GM23338 (cell line): Measurements from ENCODE around the gene ERC2. TPM values are rescaled to one million over a fixed set of nuclear protein-coding genes. Genes with fewer than 3 reads are reported as not detected.

Experiments used
- ATAC-seq: fragments of 200-7000 bp; cut with Tn5 transposase; 3 replicates; pipeline ENCODE4 v1.9.1; 2020
- DNase-seq: peaks from one replicate; pipeline ENCODE4 v3.0.0-alpha.2; 2015; ENCODE audit warnings: low spot score
- H2AFZ ChIP-seq: fragments of 200-600 bp; sonication (generic); 2 replicates; pipeline ENCODE4 v1.8.0; 2016; ENCODE audit warnings: antibody characterized with exemption, mild to moderate bottlenecking, moderate library complexity
- H3F3A ChIP-seq: fragments of 200-600 bp; sonication (generic); replicated peaks from 2 replicates; pipeline ENCODE4 v1.8.0; 2017; ENCODE audit warnings: antibody characterized with exemption, mixed run types, low read depth
- H3K27ac ChIP-seq: fragments of 200-600 bp; sonication (generic); 2 replicates; pipeline ENCODE4 v1.6.1; 2016; ENCODE audit warnings: low read depth
- H3K27me3 ChIP-seq: fragments of 200-600 bp; sonication (generic); 2 replicates; pipeline ENCODE4 v1.8.0; 2016; ENCODE audit warnings: mild to moderate bottlenecking, mixed run types, moderate library complexity; ENCODE audit not compliant: insufficient read depth
- H3K36me3 ChIP-seq: fragments of 200-600 bp; sonication (generic); 2 replicates; pipeline ENCODE4 v1.8.0; 2016; ENCODE audit warnings: mild to moderate bottlenecking; ENCODE audit not compliant: insufficient read depth
- H3K4me1 ChIP-seq: fragments of 200-600 bp; sonication (generic); 2 replicates; pipeline ENCODE4 v1.8.0; 2016; ENCODE audit warnings: mild to moderate bottlenecking, moderate library complexity; ENCODE audit not compliant: insufficient read depth
- H3K4me2 ChIP-seq: fragments of 200-600 bp; sonication (generic); 2 replicates; pipeline ENCODE4 v1.7.1; 2017; ENCODE audit warnings: mixed run types
- H3K4me3 ChIP-seq: fragments of 200-600 bp; sonication (generic); 2 replicates; pipeline ENCODE4 v1.6.1; 2016; ENCODE audit warnings: mixed run types
- H3K79me2 ChIP-seq: fragments of 200-600 bp; sonication (generic); replicated peaks from 2 replicates; pipeline ENCODE4 v1.8.0; 2017; ENCODE audit warnings: mild to moderate bottlenecking; ENCODE audit not compliant: insufficient read depth
- H3K9me2 ChIP-seq: fragments of 200-600 bp; sonication (generic); 2 replicates; pipeline ENCODE4 v1.8.0; 2017; ENCODE audit not compliant: insufficient read depth
- H4K20me1 ChIP-seq: fragments of 200-600 bp; sonication (generic); replicated peaks from 2 replicates; pipeline ENCODE4 v1.8.0; 2017; ENCODE audit warnings: mild to moderate bottlenecking; ENCODE audit not compliant: insufficient read depth
- H3K27ac Mint-ChIP-seq: 2 replicates; pipeline ENCODE4 v1.8.0; 2020; ENCODE audit warnings: inconsistent platforms, mild to moderate bottlenecking, moderate library complexity, mixed read lengths
- H3K27me3 Mint-ChIP-seq: 3 replicates; pipeline ENCODE4 v1.8.0; 2022; ENCODE audit warnings: low read depth, mild to moderate bottlenecking, moderate library complexity, mixed read lengths, inconsistent platforms; ENCODE audit not compliant: insufficient read depth, poor library complexity
- H3K36me3 Mint-ChIP-seq: 3 replicates; pipeline ENCODE4 v1.8.0; 2021; ENCODE audit warnings: low read depth, mild to moderate bottlenecking, inconsistent platforms, moderate library complexity, mixed read lengths
- H3K4me1 Mint-ChIP-seq: 3 replicates; pipeline ENCODE4 v1.8.0; 2020; ENCODE audit warnings: mild to moderate bottlenecking, inconsistent platforms, mixed read lengths
- H3K4me3 Mint-ChIP-seq: 3 replicates; pipeline ENCODE4 v1.8.0; 2021; ENCODE audit warnings: moderate library complexity, mild to moderate bottlenecking, inconsistent platforms, mixed read lengths
- H3K9me3 Mint-ChIP-seq: 3 replicates; pipeline ENCODE4 v1.8.0; 2020; ENCODE audit warnings: moderate library complexity, mild to moderate bottlenecking, inconsistent platforms, mixed read lengths
- CREB1 ChIP-seq: fragments of 250-450 bp; sonication (Bioruptor Pico); IDR thresholded peaks from 2 replicates; pipeline ENCODE4 v1.5.0; 2020; ENCODE audit warnings: low read depth, mild to moderate bottlenecking, moderate library complexity
- EZH2 ChIP-seq: fragments of 200-600 bp; sonication (generic); IDR thresholded peaks from one replicate; pipeline ENCODE4 v1.8.0; 2017; ENCODE audit warnings: antibody characterized with exemption, mild to moderate bottlenecking, low read depth; ENCODE audit not compliant: unreplicated experiment
- EZH2phosphoT487 ChIP-seq: fragments of 200-600 bp; sonication (generic); IDR thresholded peaks from one replicate; pipeline ENCODE4 v1.8.1; 2018; ENCODE audit warnings: antibody characterized with exemption; ENCODE audit not compliant: unreplicated experiment
- JUNB ChIP-seq: IDR thresholded peaks from one replicate; pipeline ENCODE4 v1.6.1; 2016; ENCODE audit warnings: antibody characterized with exemption; ENCODE audit not compliant: unreplicated experiment
- NANOG ChIP-seq: IDR thresholded peaks from 2 replicates; pipeline ENCODE4 v1.6.1; 2016; ENCODE audit warnings: antibody characterized with exemption, borderline replicate concordance
- STAT1 ChIP-seq: IDR thresholded peaks from one replicate; pipeline ENCODE4 v1.6.1; 2016; ENCODE audit warnings: antibody characterized with exemption; ENCODE audit not compliant: unreplicated experiment
- ZNF114 ChIP-seq: fragments of 250-450 bp; sonication (Bioruptor Pico); IDR thresholded peaks from 2 replicates; pipeline ENCODE4 v1.5.0; 2020; ENCODE audit warnings: mild to moderate bottlenecking, moderate library complexity
- polyA plus RNA-seq: library from polyadenylated mRNA; unstranded; fragments of >200 nt; fragmentation: Nextera tagmentation; extraction: Ambion mirVana; gene quantifications from 2 replicates; pipeline ENCODE4 v1.2.1, GENCODE V29; 2016
- total RNA-seq: library from RNA; depleted of rRNA; stranded (reverse); fragments of >200 nt; shearing (Covaris generic); gene quantifications from 2 replicates; pipeline ENCODE4 v1.2.3, GENCODE V29; 2014
- TF ChIP-seq, protein P1 (sequence below), 2 experiments: fragments of 200-600 bp in 1 of 2; sonication (generic) in 1 of 2; conservative IDR thresholded peaks; 2 replicates each; pipeline versions ENCODE4 v1.5.1 to v1.6.1; 2016 to 2017; ENCODE audit warnings: antibody characterized with exemption in 2 of 2, low read depth in 2 of 2, mild to moderate bottlenecking in 2 of 2, moderate library complexity in 1 of 2
- TF ChIP-seq, protein P2 (sequence below): fragments of 250-450 bp; sonication (Bioruptor Pico); IDR thresholded peaks from 2 replicates; pipeline ENCODE4 v1.5.0; 2020; ENCODE audit warnings: mild to moderate bottlenecking, moderate library complexity
- TF ChIP-seq, protein P3 (sequence below): IDR thresholded peaks from one replicate; pipeline ENCODE4 v1.6.1; 2018; ENCODE audit warnings: antibody characterized with exemption; ENCODE audit not compliant: unreplicated experiment

The ERC2 gene
- total and polyA plus RNA-seq, 2 experiments from 2014 or later: 11.8 to 13.7 TPM

DNA sequence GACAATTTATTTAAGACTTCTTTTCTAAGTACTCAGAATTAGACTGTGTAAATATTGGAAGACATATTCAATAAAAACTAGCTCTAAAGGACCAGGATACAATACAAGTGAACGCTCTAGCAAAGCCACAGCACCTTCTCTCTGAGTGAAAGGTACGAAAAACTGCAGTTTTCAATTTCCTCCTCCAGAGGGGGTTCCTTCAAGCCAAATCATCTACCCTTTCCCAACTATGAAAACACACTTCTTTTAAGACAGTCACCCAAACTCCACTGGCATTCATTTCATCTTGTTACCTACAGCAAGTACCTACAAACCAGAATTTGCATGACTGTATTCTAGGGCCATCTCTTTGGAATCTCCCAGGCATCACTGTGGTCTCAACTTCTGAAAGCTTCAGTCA, 165.8 kb downstream of the ERC2 start:
- Histone ChIP-seq H3K79me2 (no peaks in the 10 kb centered on the region), H4K20me1 (no peaks in the 10 kb centered on the region), H3K27me3 (no peaks in the 10 kb centered on the region), H3K9me2 (no peaks in the 10 kb centered on the region), H3K4me1 (peaks cover 27% of the 10 kb centered on the region), H3F3A (no peaks in the 10 kb centered on the region), H3K36me3 (no peaks in the 10 kb centered on the region), H2AFZ (no peak overlapping the region), H3K27ac (no peak overlapping the region), H3K4me3 (no peak overlapping the region), H3K4me2 (peak overlapping the region; percentile 55; the same call in 1 of the 2 replicates)
- TF ChIP-seq CREB1 (CRISPR knock-in tag) (no peak), STAT1 (no peak)
- TF ChIP-seq, protein P1, sequence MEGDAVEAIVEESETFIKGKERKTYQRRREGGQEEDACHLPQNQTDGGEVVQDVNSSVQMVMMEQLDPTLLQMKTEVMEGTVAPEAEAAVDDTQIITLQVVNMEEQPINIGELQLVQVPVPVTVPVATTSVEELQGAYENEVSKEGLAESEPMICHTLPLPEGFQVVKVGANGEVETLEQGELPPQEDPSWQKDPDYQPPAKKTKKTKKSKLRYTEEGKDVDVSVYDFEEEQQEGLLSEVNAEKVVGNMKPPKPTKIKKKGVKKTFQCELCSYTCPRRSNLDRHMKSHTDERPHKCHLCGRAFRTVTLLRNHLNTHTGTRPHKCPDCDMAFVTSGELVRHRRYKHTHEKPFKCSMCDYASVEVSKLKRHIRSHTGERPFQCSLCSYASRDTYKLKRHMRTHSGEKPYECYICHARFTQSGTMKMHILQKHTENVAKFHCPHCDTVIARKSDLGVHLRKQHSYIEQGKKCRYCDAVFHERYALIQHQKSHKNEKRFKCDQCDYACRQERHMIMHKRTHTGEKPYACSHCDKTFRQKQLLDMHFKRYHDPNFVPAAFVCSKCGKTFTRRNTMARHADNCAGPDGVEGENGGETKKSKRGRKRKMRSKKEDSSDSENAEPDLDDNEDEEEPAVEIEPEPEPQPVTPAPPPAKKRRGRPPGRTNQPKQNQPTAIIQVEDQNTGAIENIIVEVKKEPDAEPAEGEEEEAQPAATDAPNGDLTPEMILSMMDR (conservative IDR thresholded peaks at IDR 0.05; ENCODE audit: low read depth in 2 of 2): peak; percentile 51 to 56
- H3K27ac Mint-ChIP-seq: no peak overlapping the region
- peaks cover 6% of the 10 kb centered on the region; the same call in 1 of the 3 replicates for H3K36me3 Mint-ChIP-seq
- DNase-seq (peak; percentile 64), ATAC-seq (peak; percentile 72)
- H3K9me3 Mint-ChIP-seq: no peaks in the 10 kb centered on the region
- H3K4me3 Mint-ChIP-seq: no peak overlapping the region
- H3K4me1 Mint-ChIP-seq: peaks cover 27% of the 10 kb centered on the region
- H3K27me3 Mint-ChIP-seq: peaks cover 2% of the 10 kb centered on the region

DNA sequence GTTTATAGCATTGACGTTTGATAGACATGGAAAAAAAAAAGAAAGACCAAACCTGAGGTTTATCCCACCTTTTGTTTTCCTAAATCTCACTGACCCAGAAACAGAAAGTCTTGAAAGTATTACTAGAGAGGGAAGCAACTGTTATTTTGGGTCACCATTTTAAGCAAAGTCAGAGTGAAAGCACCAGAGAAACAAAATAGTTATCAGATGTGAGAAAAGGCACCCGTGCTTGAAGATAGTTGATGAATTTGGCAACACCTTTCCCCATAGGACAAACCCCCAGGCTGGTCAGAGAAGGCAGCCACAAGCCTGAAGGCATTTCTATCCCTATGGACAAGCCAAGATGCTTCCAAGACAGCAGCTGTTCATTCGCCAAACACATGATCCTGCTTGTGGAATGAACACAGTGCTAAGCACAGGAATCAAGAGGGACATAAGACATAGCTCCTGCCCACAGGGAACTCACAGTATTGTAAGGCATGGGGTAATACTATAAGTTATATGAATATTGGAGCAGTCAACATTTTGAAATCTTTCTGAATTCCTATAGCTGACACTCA, 170.9 kb downstream of the ERC2 start:
- no peak overlapping the region for H3K4me2 ChIP-seq
- H3K4me1 ChIP-seq: no peaks in the 10 kb centered on the region
- DNase-seq (no peak), ATAC-seq (no peak)
- Mint-ChIP-seq H3K27ac (no peak overlapping the region), H3K27me3 (peaks cover 2% of the 10 kb centered on the region), H3K4me3 (no peak overlapping the region), H3K36me3 (peaks cover 18% of the 10 kb centered on the region), H3K4me1 (no peaks in the 10 kb centered on the region; the same call in 2 of the 3 replicates), H3K9me3 (no peaks in the 10 kb centered on the region)
- peaks cover 7% of the 10 kb centered on the region; the same call in 1 of the 2 replicates for H3K9me2 ChIP-seq
- no peak overlapping the region for H2AFZ ChIP-seq
- H3K27me3 ChIP-seq: no peaks in the 10 kb centered on the region
- no peaks in the 10 kb centered on the region for H4K20me1 ChIP-seq
- H3F3A ChIP-seq: no peaks in the 10 kb centered on the region
- no peak overlapping the region for H3K4me3 ChIP-seq
- no peaks in the 10 kb centered on the region; the same call in 1 of the 2 replicates for H3K36me3 ChIP-seq
- no peak overlapping the region for H3K27ac ChIP-seq
- H3K79me2 ChIP-seq: no peaks in the 10 kb centered on the region
- TF ChIP-seq EZH2phosphoT487 (no peak), NANOG (no peak), JUNB (no peak), EZH2 (no peak), ZNF114 (CRISPR knock-in tag) (no peak)
- TF ChIP-seq, protein P2, sequence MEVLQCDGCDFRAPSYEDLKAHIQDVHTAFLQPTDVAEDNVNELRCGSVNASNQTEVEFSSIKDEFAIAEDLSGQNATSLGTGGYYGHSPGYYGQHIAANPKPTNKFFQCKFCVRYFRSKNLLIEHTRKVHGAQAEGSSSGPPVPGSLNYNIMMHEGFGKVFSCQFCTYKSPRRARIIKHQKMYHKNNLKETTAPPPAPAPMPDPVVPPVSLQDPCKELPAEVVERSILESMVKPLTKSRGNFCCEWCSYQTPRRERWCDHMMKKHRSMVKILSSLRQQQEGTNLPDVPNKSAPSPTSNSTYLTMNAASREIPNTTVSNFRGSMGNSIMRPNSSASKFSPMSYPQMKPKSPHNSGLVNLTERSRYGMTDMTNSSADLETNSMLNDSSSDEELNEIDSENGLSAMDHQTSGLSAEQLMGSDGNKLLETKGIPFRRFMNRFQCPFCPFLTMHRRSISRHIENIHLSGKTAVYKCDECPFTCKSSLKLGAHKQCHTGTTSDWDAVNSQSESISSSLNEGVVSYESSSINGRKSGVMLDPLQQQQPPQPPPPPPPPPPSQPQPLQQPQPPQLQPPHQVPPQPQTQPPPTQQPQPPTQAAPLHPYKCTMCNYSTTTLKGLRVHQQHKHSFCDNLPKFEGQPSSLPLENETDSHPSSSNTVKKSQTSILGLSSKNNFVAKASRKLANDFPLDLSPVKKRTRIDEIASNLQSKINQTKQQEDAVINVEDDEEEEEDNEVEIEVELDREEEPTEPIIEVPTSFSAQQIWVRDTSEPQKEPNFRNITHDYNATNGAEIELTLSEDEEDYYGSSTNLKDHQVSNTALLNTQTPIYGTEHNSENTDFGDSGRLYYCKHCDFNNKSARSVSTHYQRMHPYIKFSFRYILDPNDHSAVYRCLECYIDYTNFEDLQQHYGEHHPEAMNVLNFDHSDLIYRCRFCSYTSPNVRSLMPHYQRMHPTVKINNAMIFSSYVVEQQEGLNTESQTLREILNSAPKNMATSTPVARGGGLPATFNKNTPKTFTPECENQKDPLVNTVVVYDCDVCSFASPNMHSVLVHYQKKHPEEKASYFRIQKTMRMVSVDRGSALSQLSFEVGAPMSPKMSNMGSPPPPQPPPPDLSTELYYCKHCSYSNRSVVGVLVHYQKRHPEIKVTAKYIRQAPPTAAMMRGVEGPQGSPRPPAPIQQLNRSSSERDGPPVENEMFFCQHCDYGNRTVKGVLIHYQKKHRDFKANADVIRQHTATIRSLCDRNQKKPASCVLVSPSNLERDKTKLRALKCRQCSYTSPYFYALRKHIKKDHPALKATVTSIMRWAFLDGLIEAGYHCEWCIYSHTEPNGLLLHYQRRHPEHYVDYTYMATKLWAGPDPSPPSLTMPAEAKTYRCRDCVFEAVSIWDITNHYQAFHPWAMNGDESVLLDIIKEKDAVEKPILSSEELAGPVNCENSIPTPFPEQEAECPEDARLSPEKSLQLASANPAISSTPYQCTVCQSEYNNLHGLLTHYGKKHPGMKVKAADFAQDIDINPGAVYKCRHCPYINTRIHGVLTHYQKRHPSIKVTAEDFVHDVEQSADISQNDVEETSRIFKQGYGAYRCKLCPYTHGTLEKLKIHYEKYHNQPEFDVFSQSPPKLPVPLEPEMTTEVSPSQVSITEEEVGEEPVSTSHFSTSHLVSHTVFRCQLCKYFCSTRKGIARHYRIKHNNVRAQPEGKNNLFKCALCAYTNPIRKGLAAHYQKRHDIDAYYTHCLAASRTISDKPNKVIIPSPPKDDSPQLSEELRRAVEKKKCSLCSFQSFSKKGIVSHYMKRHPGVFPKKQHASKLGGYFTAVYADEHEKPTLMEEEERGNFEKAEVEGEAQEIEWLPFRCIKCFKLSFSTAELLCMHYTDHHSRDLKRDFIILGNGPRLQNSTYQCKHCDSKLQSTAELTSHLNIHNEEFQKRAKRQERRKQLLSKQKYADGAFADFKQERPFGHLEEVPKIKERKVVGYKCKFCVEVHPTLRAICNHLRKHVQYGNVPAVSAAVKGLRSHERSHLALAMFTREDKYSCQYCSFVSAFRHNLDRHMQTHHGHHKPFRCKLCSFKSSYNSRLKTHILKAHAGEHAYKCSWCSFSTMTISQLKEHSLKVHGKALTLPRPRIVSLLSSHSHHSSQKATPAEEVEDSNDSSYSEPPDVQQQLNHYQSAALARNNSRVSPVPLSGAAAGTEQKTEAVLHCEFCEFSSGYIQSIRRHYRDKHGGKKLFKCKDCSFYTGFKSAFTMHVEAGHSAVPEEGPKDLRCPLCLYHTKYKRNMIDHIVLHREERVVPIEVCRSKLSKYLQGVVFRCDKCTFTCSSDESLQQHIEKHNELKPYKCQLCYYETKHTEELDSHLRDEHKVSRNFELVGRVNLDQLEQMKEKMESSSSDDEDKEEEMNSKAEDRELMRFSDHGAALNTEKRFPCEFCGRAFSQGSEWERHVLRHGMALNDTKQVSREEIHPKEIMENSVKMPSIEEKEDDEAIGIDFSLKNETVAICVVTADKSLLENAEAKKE (CRISPR knock-in tag): no peak
- TF ChIP-seq, protein P3, sequence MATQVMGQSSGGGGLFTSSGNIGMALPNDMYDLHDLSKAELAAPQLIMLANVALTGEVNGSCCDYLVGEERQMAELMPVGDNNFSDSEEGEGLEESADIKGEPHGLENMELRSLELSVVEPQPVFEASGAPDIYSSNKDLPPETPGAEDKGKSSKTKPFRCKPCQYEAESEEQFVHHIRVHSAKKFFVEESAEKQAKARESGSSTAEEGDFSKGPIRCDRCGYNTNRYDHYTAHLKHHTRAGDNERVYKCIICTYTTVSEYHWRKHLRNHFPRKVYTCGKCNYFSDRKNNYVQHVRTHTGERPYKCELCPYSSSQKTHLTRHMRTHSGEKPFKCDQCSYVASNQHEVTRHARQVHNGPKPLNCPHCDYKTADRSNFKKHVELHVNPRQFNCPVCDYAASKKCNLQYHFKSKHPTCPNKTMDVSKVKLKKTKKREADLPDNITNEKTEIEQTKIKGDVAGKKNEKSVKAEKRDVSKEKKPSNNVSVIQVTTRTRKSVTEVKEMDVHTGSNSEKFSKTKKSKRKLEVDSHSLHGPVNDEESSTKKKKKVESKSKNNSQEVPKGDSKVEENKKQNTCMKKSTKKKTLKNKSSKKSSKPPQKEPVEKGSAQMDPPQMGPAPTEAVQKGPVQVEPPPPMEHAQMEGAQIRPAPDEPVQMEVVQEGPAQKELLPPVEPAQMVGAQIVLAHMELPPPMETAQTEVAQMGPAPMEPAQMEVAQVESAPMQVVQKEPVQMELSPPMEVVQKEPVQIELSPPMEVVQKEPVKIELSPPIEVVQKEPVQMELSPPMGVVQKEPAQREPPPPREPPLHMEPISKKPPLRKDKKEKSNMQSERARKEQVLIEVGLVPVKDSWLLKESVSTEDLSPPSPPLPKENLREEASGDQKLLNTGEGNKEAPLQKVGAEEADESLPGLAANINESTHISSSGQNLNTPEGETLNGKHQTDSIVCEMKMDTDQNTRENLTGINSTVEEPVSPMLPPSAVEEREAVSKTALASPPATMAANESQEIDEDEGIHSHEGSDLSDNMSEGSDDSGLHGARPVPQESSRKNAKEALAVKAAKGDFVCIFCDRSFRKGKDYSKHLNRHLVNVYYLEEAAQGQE: no peak
